Esophagus squamous epithelium (tissue), 4 donors: ENCODE results near the gene CNOT6.

ENCODE experiments used
- CTCF ChIP-seq, 6 experiments: fragments of 450-650 bp in 4 of 6; fragments of 200-600 bp in 2 of 6; sonication (generic) in 2 of 6; IDR thresholded peaks; one replicate each; pipeline ENCODE4 v1.5.1; 2016 to 2019; ENCODE audit warnings: antibody characterized with exemption in 6 of 6, mild to moderate bottlenecking in 4 of 6, moderate library complexity in 4 of 6
- POLR2A ChIP-seq, 4 donors: fragments of 450-650 bp; IDR thresholded peaks; one replicate each; pipeline ENCODE4 v1.6.1; 2017; ENCODE audit warnings: antibody characterized with exemption in 4 of 4, mild to moderate bottlenecking in 4 of 4, moderate library complexity in 3 of 4

DNA sequence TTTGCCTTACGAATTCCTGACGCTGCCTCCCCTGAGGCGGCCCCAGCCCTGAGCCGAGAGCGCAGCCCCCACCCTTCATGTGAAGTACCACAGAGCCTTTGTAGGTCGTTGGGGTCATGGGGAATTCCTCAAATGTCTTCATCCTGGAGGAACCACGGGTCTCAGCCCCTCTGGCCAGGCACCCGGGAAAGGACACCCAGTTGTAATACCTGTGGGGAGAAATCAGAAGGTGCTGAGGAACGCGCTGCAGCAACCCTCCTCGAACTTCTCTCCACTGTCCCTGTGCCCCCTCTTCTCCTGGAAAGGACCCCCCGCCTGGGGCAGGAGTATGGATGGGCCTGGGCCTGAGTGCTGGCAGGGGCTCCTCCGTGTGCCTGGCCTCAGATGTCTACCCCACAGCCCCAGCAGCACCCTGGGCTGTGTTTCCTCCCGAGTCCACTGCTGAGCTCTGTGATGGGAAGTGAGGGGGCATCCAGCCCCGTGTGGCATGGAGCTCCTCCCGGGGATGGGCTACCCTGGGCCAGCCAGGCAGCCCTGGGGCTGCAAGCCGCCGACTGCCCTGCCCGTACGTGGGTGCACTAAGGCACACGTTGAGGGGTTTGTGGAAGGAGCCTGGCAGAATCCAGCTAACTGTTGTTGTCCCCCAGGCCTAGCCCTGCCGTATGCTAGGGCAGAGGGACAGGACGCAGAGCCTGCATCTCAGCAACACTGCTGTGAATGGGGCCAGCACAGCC lies 115.8 kb downstream of the CNOT6 start:
- no peak for TF ChIP-seq CTCF (IDR thresholded peaks at IDR 0.05)
- no peak for TF ChIP-seq POLR2A (IDR thresholded peaks at IDR 0.05)
